Ishikawa (cell line): ENCODE data around the gene OBP2B.

ENCODE experiments used
- CREB1 ChIP-seq: IDR thresholded peaks from 2 replicates; pipeline ENCODE4 v1.6.1; 2012; ENCODE audit warnings: low read depth
- EGR1 ChIP-seq: IDR thresholded peaks from 2 replicates; pipeline ENCODE4 v1.6.1; 2012
- EP300 ChIP-seq: IDR thresholded peaks from 2 replicates; pipeline ENCODE4 v1.6.1; 2012; ENCODE audit warnings: borderline replicate concordance
- NFIC ChIP-seq: IDR thresholded peaks from 2 replicates; pipeline ENCODE4 v1.6.1; 2012
- RAD21 ChIP-seq: IDR thresholded peaks from 2 replicates; pipeline ENCODE4 v1.6.1; 2012; ENCODE audit warnings: low read depth
- REST ChIP-seq: IDR thresholded peaks from 2 replicates; pipeline ENCODE4 v1.6.1; 2012; ENCODE audit warnings: low read depth, mild to moderate bottlenecking
- TAF1 ChIP-seq: IDR thresholded peaks from 2 replicates; pipeline ENCODE4 v1.6.1; 2012; ENCODE audit warnings: low read depth, mild to moderate bottlenecking
- TEAD4 ChIP-seq: IDR thresholded peaks from 2 replicates; pipeline ENCODE4 v1.6.1; 2012
- YY1 ChIP-seq: IDR thresholded peaks from 2 replicates; pipeline ENCODE4 v1.6.1; 2012; ENCODE audit warnings: low read depth
- ZBTB7A ChIP-seq: IDR thresholded peaks from 2 replicates; pipeline ENCODE4 v1.6.1; 2012; ENCODE audit warnings: low read depth
- TF ChIP-seq, protein P1 (sequence below): IDR thresholded peaks from 2 replicates; pipeline ENCODE4 v1.6.1; 2012
- TF ChIP-seq, protein P2 (sequence below): IDR thresholded peaks from 2 replicates; pipeline ENCODE4 v1.6.1; 2012

- no peak for TF ChIP-seq REST
- TF ChIP-seq TAF1: no peak
- TF ChIP-seq, protein P1, sequence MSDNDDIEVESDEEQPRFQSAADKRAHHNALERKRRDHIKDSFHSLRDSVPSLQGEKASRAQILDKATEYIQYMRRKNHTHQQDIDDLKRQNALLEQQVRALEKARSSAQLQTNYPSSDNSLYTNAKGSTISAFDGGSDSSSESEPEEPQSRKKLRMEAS: no peak
- TF ChIP-seq ZBTB7A: no peak
- TF ChIP-seq NFIC: no peak
- no peak for TF ChIP-seq RAD21
- no peak for TF ChIP-seq EGR1
- no peak for TF ChIP-seq CREB1
- TF ChIP-seq, protein P2, sequence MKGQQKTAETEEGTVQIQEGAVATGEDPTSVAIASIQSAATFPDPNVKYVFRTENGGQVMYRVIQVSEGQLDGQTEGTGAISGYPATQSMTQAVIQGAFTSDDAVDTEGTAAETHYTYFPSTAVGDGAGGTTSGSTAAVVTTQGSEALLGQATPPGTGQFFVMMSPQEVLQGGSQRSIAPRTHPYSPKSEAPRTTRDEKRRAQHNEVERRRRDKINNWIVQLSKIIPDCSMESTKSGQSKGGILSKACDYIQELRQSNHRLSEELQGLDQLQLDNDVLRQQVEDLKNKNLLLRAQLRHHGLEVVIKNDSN: no peak
- TF ChIP-seq YY1: no peak
- no peak for TF ChIP-seq EP300
- no peak for TF ChIP-seq TEAD4
Measured at GRCh38 chr9:133234577-133235322, 25.7 kb upstream of the OBP2B start.
